Measurements from ENCODE around the gene PLAC8L1. TPM values are rescaled to one million over a fixed set of nuclear protein-coding genes. Genes with fewer than 3 reads are reported as not detected.

The PLAC8L1 gene
- total RNA-seq, 1 experiment from 2014 or later: 0.52 TPM

DNA sequence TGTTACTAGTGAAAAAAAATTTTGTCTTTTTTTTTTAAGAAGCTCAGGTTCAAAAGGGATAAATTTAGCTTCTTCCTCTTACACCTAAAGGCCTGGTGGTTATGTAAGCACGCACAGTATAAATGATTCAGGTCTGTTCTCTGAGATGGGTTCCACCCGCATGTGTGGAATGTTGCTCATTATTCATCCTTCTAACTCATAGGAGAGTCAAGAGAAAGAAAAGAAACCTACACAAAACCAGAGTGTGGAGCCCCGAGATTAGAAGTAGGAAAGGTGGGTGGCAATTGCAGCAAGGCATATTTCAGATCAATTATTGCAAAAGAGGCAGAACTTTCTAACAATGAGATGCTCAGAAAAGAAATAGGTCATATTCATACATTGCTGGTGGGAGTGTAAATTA is 13.5 kb downstream of the PLAC8L1 start:
- H3K27me3 ChIP-seq (ENCODE audit: insufficient read depth, low read length): no peaks in the 10 kb centered on the region
- DNase-seq: no peak
- no peak overlapping the region for H4K8ac ChIP-seq (replicated peaks; ENCODE audit: insufficient read length, low read depth, low read length)
- no peaks in the 10 kb centered on the region for H3K9me3 Mint-ChIP-seq
- no peaks in the 10 kb centered on the region for H3K9me3 ChIP-seq (ENCODE audit: control insufficient read depth, low read depth, low read length)
- no peak overlapping the region for H3K23ac ChIP-seq (ENCODE audit: insufficient read length, low read depth, low read length)
- no peak overlapping the region for H3K18ac ChIP-seq (ENCODE audit: insufficient read length, low read depth, low read length)
- H4K5ac ChIP-seq (ENCODE audit: insufficient read length, low read depth, low read length): no peak overlapping the region
- H2BK12ac ChIP-seq (ENCODE audit: insufficient read length, low read depth, low read length): no peak overlapping the region
- H3K27me3 Mint-ChIP-seq (ENCODE audit: low read depth): no peaks in the 10 kb centered on the region
- H3K14ac ChIP-seq (ENCODE audit: insufficient read depth, low read length): no peak overlapping the region
- H2BK5ac ChIP-seq (ENCODE audit: insufficient read length, low read length): no peak overlapping the region
- no peak overlapping the region for H4K91ac ChIP-seq (ENCODE audit: insufficient read length, low read depth, low read length)
- H3K79me2 ChIP-seq (ENCODE audit: insufficient read depth, low read length): no peaks in the 10 kb centered on the region
- no peak overlapping the region for H3K56ac ChIP-seq (ENCODE audit: insufficient read length, low read depth, low read length)
- WGBS (ENCODE audit: extremely low coverage, insufficient read length, low lambda C conversion rate): no CpG with 5 or more reads among the region's 3 CpGs
- H3K27ac Mint-ChIP-seq: no peak overlapping the region
- H3T11ph ChIP-seq (ENCODE audit: low read length): no peak overlapping the region
- no peaks in the 10 kb centered on the region for H3K23me2 ChIP-seq (ENCODE audit: insufficient read length, low read depth, low read length, poor library complexity, severe bottlenecking)
- H3K36me3 Mint-ChIP-seq (ENCODE audit: insufficient read depth in 1 of 3, low read depth in 3 of 3): no peaks in the 10 kb centered on the region
- no peak overlapping the region for H2AK5ac ChIP-seq (ENCODE audit: insufficient read length, low read length)
- TF ChIP-seq, protein P1, sequence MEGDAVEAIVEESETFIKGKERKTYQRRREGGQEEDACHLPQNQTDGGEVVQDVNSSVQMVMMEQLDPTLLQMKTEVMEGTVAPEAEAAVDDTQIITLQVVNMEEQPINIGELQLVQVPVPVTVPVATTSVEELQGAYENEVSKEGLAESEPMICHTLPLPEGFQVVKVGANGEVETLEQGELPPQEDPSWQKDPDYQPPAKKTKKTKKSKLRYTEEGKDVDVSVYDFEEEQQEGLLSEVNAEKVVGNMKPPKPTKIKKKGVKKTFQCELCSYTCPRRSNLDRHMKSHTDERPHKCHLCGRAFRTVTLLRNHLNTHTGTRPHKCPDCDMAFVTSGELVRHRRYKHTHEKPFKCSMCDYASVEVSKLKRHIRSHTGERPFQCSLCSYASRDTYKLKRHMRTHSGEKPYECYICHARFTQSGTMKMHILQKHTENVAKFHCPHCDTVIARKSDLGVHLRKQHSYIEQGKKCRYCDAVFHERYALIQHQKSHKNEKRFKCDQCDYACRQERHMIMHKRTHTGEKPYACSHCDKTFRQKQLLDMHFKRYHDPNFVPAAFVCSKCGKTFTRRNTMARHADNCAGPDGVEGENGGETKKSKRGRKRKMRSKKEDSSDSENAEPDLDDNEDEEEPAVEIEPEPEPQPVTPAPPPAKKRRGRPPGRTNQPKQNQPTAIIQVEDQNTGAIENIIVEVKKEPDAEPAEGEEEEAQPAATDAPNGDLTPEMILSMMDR (conservative IDR thresholded peaks at IDR 0.05): no peak
- H3K4me2 ChIP-seq (ENCODE audit: insufficient read depth, insufficient read length, low read length): no peak overlapping the region
- H2BK120ac ChIP-seq (ENCODE audit: low read depth, low read length, poor library complexity, severe bottlenecking): no peak overlapping the region
- H4K20me1 ChIP-seq (ENCODE audit: control insufficient read depth, insufficient read depth, insufficient read length): no peaks in the 10 kb centered on the region
- H3K4me3 Mint-ChIP-seq: no peak overlapping the region
- no peak overlapping the region for H3K27ac ChIP-seq (ENCODE audit: insufficient read length, low read depth, low read length)
- H3K9ac ChIP-seq (ENCODE audit: extremely low read depth, insufficient read length, low read length): no peak overlapping the region
- H3K4ac ChIP-seq (ENCODE audit: low read depth, low read length): no peak overlapping the region
- H2BK15ac ChIP-seq (ENCODE audit: low read depth, low read length): no peak overlapping the region
- H3K4me1 ChIP-seq (ENCODE audit: insufficient read depth, low read length): no peaks in the 10 kb centered on the region
- no peak overlapping the region for H2AFZ ChIP-seq (ENCODE audit: low read length)
- H2BK20ac ChIP-seq (ENCODE audit: low read depth, low read length, poor library complexity, severe bottlenecking): no peak overlapping the region
- no peaks in the 10 kb centered on the region for H3K4me1 Mint-ChIP-seq
- H3K79me1 ChIP-seq (ENCODE audit: insufficient read depth, low read depth, low read length, poor library complexity, severe bottlenecking): no peaks in the 10 kb centered on the region
